AG04449 (cell line): ENCODE measurements around the gene SLU7.

Experiments
- CTCF ChIA-PET: fragments of 350-600 bp; formaldehyde crosslinking; extraction: SDS; loops from one replicate; lab custom pipeline; 2021; ENCODE audit warnings: antibody characterized with exemption; lab: Yijun Ruan, JAX
- POLR2A ChIA-PET: fragments of 400-600, 350-600 bp; formaldehyde crosslinking; extraction: SDS; loops from one replicate; lab custom pipeline; 2020; ENCODE audit warnings: antibody characterized with exemption, inconsistent platforms; lab: Yijun Ruan, JAX
- DNase-seq: peaks from one replicate; pipeline ENCODE4 v3.0.0-alpha.2; 2010; ENCODE audit warnings: low read depth, low spot score
- H3K4me3 ChIP-seq: 2 replicates; pipeline ENCODE4 v1.5.1; 2011; ENCODE audit warnings: low read depth, mild to moderate bottlenecking, control low read depth, low read length
- TF ChIP-seq, protein P1 (sequence below): IDR thresholded peaks from one replicate; pipeline ENCODE4 v1.5.1; 2011; ENCODE audit warnings: mild to moderate bottlenecking, moderate library complexity, low read length, control low read depth, inconsistent platforms; ENCODE audit not compliant: insufficient read depth; ENCODE audit errors: missing control alignments

The SLU7 gene

DNA sequence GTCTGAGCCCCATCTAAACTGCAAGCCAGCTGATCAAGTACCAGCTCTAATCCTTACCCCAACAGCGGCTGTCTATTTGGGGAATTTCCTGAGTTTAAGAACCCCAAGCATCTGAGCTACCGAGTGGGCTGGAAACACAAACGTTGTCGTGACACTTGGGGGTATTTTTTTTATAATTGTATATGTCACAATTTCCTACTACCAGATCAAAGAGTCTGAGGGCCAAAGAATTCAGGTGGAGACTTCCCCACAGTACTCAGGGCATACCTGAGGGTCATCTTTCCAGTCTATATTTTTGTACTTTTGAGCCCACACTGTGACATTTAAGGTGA lies 45.6 kb upstream of the SLU7 start:
- H3K4me3 ChIP-seq, result no peak overlapping the region
- POLR2A ChIA-PET, result no interaction called here
- TF ChIP-seq, protein P1, sequence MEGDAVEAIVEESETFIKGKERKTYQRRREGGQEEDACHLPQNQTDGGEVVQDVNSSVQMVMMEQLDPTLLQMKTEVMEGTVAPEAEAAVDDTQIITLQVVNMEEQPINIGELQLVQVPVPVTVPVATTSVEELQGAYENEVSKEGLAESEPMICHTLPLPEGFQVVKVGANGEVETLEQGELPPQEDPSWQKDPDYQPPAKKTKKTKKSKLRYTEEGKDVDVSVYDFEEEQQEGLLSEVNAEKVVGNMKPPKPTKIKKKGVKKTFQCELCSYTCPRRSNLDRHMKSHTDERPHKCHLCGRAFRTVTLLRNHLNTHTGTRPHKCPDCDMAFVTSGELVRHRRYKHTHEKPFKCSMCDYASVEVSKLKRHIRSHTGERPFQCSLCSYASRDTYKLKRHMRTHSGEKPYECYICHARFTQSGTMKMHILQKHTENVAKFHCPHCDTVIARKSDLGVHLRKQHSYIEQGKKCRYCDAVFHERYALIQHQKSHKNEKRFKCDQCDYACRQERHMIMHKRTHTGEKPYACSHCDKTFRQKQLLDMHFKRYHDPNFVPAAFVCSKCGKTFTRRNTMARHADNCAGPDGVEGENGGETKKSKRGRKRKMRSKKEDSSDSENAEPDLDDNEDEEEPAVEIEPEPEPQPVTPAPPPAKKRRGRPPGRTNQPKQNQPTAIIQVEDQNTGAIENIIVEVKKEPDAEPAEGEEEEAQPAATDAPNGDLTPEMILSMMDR, result no peak
- no peak for DNase-seq
- CTCF ChIA-PET, result interaction anchor here (1.5 to 6.1 kb wide), 3 partner anchors 11 to 45 kb away, joined by 3 to 52 read pairs (median 8); no protein-coding TSS in a partner anchor

DNA sequence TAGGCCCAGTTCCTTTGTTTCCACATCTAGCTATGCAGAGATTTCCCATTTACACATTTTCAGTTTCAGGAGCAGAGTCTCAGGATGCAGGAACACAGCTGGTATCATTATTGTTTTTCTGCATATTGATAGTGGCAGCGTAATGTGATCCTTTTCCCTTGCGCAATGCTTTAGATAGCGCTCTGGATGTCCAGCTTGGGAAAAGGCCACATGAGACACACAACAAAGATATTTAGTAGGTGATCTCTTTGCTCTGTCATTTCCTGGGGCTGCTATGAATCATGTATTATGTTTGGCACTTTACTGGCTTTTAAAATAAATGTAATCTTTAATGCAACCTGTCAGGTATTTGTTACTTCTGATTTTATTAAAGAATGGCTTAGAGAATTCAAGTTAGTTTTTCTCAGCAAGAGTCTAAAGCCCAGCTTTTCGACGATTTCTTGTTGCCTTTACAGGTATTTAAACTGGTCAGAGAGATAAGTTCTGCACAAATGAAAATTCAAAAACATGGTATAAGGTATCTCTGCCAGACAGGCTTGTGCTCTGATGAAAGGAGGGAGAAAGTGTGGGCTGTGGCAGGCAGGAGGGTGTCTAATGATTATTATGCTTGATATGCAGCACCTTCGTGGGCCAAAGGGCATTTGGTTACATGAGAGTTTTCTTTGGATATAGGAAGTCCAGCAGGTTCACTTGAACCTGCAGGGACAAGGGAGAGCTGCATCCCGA lies 45.0 kb upstream of the SLU7 start:
- POLR2A ChIA-PET, result no interaction called here
- TF ChIP-seq, protein P1, result no peak
- no peak overlapping the region for H3K4me3 ChIP-seq
- no peak for DNase-seq
- CTCF ChIA-PET, result interaction anchor here (0.8 to 6.1 kb wide), 5 partner anchors 10 to 46 kb away, joined by 3 to 52 read pairs (median 4); no protein-coding TSS in a partner anchor

DNA sequence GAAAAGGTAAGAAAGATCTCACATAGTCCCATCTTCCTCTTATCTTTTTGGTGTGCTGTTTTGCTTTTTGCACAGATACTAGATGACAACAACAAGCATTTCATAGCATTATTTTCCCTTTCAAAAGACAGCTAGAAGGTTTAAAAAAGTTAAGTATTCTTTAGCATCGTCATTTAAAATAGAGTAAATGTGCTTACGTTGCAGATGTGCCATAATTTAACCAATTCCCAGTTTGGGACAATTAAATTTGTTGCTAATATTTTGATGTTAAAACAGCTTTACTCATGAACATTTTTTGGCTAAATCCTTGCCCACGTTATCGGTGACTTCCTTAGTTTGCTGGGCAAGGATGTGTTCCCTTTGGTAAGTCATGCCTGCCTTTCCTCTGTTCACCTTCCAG lies 44.3 kb upstream of the SLU7 start:
- CTCF ChIA-PET, result interaction anchor here (1.1 to 6.1 kb wide), 2 partner anchors 20 to 24 kb away, joined by 4 to 52 read pairs; no protein-coding TSS in a partner anchor
- TF ChIP-seq, protein P1, result no peak
- POLR2A ChIA-PET, result no interaction called here
- H3K4me3 ChIP-seq, result no peak overlapping the region
- no peak for DNase-seq

DNA sequence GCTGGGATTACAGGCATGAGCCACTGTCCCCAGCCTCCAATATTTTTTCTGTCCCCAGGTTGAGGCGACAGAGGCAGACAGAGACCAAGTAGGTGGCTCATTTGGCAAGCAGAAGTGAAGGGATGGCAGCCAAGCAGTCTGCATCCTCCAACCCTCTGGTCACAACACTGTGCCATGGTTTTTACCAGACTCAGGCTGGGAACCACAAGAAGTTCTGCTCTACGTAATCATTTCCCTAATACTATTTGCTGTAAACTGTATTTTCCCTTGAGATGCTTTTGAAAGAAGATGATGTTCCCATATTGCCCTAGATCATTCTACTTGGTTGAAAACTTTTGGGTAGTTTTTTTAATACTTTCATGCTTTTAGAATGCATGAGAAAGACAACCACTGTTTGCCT lies 43.3 kb upstream of the SLU7 start:
- ChIA-PET POLR2A (no interaction called here), CTCF (no interaction called here)
- TF ChIP-seq, protein P1, result no peak
- DNase-seq, result no peak
- no peak overlapping the region for H3K4me3 ChIP-seq

DNA sequence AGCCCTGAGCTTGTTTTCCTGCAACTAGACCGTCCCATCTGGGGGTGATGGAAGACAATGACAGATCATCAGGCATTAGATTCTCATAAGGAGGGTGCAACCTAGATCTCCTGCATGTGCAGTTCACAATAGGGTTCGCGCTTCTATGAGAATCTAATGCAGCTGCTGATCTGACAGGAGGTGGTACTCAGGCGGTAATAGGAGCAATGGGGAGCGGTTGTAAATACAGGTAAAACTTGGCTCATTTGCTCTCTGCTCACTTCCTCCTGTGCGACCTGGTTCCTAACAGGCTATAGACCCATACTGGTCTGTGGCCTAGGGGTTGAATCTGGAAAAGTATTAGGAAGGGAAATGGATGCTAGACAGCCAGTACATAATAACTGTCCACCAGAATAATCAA lies 42.5 kb upstream of the SLU7 start:
- DNase-seq, result no peak
- TF ChIP-seq, protein P1, result no peak
- CTCF ChIA-PET, result interaction anchor here (5.7 kb wide), 1 partner anchor 22 kb away, joined by 55 read pairs; no protein-coding TSS in a partner anchor
- no peak overlapping the region for H3K4me3 ChIP-seq
- POLR2A ChIA-PET, result no interaction called here

DNA sequence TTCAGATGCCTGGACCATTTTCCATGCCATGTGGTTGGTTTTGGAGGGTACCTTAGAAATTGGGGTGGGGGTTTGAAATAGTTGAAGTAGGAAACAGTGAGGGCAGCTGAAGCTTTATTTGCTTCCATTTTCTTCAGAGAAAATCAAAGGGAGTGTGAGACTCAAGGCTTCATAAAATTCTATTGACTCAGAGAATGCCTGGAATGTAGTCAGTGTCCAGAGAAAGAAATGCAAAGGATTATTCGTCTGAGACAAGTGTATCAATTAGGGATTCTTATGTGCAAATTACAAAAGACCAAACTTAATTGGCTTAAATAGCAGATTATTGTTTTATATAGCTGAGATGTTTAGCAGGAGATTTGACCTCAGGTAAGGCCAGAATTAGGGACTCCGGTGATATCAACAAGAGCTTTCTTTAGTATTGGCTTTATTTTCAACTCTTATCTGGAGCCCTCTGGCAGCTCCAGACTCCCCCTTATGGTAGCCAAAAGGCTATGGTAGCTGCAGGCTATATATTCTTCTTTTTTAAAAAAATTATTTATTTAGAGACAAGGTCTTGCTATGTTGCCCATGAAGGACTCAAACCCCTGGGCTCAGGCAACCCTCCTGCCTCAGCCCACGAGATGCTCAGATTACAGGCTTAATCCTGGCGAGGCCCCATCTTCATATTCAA lies 41.6 kb upstream of the SLU7 start:
- DNase-seq, result no peak
- TF ChIP-seq, protein P1, result no peak
- no peak overlapping the region for H3K4me3 ChIP-seq
- CTCF ChIA-PET, result interaction anchor here (0.9 to 5.7 kb wide), 2 partner anchors 21 to 24 kb away, joined by 3 to 55 read pairs; no protein-coding TSS in a partner anchor
- POLR2A ChIA-PET, result no interaction called here
